ENCODE results near the gene ATP6V1E1. TPM values are rescaled to one million over a fixed set of nuclear protein-coding genes. Genes with fewer than 3 reads are reported as not detected.

Gene ATP6V1E1
- total and polyA plus RNA-seq, 2 of the 13 experiments (the other 11 are each of a cell fraction or from before 2014, with no cell fraction given), result 69.3 to 90.9 TPM

GRCh38 chr22:17562906-17563870 is 65.4 kb downstream of the ATP6V1E1 start, which contains the start of gene SLC25A18 (continued):
- TF ChIP-seq HNF1A (IDR thresholded peaks at IDR 0.05; ENCODE audit: low read depth), result 0 out of 2 replicates have a peak, but pooled peaks have one; percentile 13
- TF ChIP-seq HNF1A (CRISPR knock-in tag; IDR thresholded peaks at IDR 0.05; ENCODE audit: borderline replicate concordance), result no peak
- TF ChIP-seq RFX3 (CRISPR knock-in tag; IDR thresholded peaks at IDR 0.05), result no peak
- TF ChIP-seq ZBTB39 (CRISPR knock-in tag; IDR thresholded peaks at IDR 0.05), result no peak
- peak; percentile 26; the same call in 1 of the 2 replicates for TF ChIP-seq DRAP1 (CRISPR knock-in tag; IDR thresholded peaks at IDR 0.05)
- TF ChIP-seq ZNF687 (CRISPR knock-in tag; IDR thresholded peaks at IDR 0.05), result peak; percentile 43
- TF ChIP-seq PREB (CRISPR knock-in tag; IDR thresholded peaks at IDR 0.05), result no peak
- TF ChIP-seq ZNF362 (CRISPR knock-in tag; IDR thresholded peaks at IDR 0.05; ENCODE audit: borderline replicate concordance), result no peak
- TF ChIP-seq EHMT2 (IDR thresholded peaks at IDR 0.05; ENCODE audit: borderline replicate concordance, low read depth, low read length), result 0 out of 2 replicates have a peak, but pooled peaks have one; percentile 59
- no peak for TF ChIP-seq HIC2 (CRISPR knock-in tag; IDR thresholded peaks at IDR 0.05; ENCODE audit: low read depth)

Measured in HepG2 (cell line).